GM18873 (cell line): ENCODE data around the gene RCAN1.

Experiments used
- ATAC-seq: cut with Tn5 transposase; IDR thresholded peaks from one replicate; pipeline ENCODE4 v1.9.1; 2021; ENCODE audit warnings: mild to moderate bottlenecking, moderate library complexity, moderate number of reproducible peaks; ENCODE audit not compliant: unreplicated experiment, low FRiP score

RCAN1 gene

GRCh38 chr21:34602061-34602460, 12.9 kb downstream of the RCAN1 start:
- ATAC-seq = no peak

DNA sequence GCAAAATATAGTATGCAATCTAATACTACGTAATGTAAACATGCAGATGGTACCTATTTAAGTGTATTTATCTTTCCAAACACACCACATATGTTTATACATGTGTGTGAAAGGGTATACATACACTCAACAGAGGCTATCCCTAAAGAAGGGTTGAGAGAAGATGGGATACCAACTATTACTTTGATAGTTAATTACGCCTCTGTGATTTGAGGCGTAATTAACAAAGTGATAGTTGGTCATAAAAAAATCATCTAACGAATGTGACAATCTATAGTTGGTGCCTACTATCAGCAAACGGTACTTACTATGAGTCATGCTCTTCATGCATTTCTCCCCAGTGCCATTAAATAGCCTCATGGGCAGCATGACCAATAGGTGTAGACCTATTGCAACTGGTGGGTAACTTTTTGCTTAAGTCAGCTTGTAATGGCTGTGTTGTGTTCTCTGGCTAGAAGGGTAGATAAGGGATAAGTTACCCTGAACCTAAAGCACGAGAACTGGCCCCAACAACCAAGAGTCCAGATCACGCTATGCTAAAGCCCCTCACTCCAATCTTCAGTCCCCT, 15.3 kb downstream of the RCAN1 start:
- no peak for ATAC-seq

DNA sequence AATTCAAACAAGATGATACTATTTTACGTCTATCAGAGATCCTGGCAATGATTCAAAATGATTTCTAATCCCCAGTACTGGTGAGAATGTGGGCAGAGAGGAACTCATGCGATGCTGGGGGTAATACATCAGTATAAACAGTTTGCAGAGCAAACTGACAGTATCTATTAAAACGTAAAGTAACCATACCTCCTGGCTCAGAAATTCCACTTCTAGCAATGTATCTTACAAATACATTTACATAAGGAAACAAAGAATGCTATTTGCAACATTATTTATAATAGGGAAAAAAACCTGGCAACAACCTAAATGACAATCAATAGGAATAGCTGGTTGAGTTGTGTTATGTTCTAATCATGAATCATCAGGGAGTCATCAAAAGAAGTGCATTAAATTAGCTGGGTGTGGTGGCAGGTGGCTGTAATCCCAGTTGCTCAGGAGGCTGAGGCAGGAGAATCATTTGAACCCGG, 15.9 kb downstream of the RCAN1 start:
- ATAC-seq = no peak

DNA sequence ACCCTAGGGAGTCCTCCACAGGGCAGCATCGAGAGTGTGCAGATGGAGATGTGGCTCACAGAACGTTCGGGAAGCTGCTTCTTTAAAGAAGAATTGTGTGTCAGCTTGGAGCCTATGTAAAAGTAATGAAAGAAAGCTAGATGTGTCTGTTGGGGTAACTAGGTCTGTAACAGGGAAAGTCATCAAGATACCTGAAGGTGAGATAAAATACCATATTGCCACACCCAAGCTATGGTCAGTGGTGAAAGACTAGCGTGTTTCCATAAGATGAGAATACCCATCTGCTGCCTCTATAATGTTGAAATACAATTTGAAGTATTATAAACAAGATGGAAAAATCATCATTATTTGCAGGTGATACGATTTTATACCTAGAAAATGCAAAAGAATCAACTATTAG, 17.5 kb downstream of the RCAN1 start:
- no peak for ATAC-seq

DNA sequence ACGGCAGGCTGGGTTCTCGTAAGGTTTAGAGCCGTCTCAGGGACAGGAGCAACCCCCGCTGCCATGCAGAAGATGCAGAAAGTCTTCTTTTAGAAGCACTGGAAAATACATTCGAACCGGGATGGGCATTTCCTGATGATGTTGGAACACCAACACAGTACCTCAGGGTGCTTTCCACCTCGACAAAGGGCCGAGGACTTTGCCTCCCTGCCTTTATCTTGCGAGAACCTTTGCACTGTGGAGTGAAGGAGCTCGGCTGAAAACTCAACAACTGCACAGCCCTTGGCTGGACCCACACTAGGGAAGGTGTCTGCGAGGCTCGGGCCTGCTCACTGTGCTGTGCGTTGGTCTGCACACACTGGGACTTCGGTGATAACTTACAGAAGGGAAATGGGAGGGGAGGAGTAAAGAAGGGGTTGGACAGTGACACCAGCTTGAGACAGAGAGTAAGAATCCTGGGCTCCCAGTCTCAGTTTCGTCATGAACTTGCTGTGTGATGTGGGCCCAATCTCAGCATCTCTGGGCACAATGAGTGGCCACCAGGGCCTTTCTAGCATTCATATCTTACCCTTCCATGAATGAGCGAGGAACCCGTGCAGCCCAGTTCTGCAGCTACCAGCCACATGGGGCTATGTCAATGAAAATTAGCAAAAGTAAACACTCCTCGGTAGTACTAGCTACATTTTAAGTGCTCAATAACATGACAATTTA, 18.2 kb downstream of the RCAN1 start:
- no peak for ATAC-seq

DNA sequence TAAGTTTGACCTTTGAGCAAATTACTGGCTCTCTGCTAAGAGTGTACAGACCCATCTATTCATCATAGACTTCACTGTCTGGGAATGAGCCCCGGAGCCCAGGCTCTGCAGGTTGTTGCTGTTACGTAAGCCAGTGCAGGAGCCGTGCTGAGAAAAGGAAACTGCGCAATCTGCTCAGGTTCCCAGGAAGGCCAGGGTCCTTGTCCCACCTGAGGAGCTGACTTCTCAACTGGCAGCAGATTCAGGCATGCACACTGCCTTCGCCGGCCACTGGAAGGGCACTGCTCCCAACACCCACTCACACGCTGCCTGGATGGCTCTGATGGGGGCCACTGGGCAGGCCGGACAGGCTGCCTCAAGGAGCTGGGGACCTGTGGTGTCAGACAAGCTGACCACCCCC, 19.5 kb downstream of the RCAN1 start:
- ATAC-seq = no peak

GRCh38 chr21:34594566-34595234, 20.2 kb downstream of the RCAN1 start:
- ATAC-seq = no peak

- ATAC-seq = no peak
Observed at GRCh38 chr21:34593954-34594531, 20.9 kb downstream of the RCAN1 start.

GRCh38 chr21:34593423-34593822, 21.5 kb downstream of the RCAN1 start:
- ATAC-seq = no peak

DNA sequence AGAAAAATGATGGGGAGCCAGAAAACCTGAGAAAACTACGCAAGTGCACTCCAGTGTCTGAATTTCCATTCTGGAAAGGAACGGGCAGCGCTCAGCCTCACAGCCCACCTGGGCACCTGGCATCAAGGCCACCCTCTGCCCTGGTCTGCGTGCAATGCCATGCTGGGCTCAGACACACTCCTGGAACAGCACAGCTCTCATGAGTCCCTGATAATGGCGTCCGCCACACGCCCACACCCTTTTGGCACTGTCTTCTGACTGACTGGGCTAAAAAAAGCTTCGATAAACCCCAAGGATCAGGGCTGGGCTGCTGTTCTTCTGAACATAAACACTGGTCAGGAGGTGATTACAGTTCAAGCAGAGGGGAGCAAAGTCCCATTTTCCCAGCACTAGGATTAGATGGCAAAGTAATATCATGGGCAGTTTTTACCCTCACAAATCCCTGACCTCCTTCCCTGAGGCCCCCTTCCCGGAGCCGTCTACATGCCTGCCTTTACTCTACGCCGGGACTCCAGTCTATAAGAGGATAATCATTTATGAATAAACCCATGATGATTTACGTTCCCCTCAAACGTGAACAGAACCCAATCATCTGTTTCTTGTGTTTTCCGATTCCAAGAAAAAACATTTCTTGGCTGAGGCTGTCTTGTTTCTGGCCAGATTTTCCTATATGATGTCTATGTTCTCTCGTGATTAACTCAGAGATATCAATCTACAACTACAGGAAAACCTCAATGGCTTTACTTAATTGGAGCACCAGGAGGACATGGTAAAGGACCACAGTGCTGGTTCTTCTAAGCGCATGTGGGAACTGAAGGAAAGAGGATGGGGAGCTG, 22.6 kb downstream of the RCAN1 start:
- ATAC-seq = no peak

DNA sequence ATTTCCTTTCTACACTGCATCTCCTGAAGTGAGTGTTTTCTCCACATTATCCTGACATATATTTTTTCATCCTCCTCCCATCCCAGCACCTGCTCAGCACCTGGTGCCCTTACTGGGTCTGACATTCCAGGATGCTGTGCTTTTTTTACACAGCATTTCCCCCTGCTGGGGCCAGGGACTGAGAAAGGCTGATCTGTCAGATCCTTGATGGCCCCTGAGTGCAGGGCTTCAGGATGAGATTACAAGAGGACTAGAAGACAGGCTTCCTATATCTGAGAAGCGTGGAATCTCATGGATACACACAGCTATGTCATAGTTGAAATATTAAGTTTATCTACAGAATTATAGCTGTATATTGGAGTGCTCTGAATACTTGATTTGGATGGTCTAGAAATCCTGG, 24.4 kb downstream of the RCAN1 start:
- ATAC-seq = no peak

DNA sequence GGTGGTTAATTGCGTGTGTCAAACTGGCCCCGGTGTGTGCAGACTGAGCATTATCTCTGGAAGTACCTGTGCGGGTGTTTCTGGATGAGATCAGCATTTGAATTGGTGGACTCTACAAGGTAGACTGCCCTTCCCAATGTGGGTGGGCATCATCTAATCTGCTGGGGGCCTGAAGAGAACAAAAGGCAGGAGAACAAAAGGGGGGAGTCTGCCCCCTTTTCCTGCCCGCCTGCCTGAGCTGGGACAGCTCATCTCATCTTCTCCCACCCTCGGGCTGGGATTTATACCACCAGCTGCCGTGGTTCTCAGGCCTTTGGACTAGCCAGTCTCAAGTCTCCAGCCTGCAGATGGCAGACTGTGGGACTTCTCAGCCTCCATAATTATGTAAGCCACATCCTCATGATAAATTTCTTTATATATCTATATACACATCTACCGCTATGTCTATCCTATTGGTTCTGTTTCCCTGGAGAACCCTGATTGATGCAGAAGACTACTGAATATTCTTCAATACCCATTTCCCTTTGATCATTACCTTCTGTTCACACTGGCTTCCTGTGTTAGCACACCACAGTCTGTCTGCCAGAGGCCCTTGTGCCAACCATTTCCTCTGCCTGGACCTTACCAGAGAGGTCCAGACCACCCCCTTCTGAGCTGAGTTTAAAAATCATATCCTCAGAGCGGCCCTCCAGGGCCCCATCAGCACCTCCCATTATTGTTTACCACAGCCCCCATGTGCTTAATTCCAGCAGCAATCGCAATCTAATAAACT, 25.2 kb downstream of the RCAN1 start:
- no peak for ATAC-seq

DNA sequence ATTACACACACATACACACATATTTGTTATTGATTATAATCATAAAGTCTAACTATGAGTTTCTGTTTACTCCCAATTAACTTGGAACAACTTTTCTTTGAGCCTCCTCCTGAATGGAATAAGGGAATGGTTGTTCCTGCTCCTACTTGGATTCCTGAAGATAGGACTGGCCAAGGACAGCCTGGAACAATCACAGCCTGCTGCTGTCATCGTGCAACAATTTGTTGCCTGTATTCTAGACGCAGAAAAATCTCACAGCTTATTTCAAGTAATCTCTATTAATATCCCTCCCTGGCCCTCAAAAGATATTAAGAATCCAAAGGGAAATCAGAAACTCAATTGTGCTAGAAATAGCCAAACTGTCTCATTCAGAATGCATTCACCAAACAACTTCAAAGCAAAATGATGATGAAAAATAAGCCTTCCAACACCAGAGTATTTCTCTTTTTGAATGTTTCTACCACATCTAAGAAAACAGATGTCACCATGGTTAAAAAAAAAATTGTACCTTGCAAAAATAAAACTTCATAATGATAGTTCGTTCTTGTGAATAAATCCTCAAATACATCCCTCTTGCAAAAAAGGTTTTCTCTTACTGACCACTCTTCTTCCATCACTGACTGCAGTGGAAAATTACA, 30.9 kb downstream of the RCAN1 start:
- ATAC-seq = no peak

GRCh38 chr21:34582506-34583150, 32.3 kb downstream of the RCAN1 start:
- ATAC-seq = no peak

DNA sequence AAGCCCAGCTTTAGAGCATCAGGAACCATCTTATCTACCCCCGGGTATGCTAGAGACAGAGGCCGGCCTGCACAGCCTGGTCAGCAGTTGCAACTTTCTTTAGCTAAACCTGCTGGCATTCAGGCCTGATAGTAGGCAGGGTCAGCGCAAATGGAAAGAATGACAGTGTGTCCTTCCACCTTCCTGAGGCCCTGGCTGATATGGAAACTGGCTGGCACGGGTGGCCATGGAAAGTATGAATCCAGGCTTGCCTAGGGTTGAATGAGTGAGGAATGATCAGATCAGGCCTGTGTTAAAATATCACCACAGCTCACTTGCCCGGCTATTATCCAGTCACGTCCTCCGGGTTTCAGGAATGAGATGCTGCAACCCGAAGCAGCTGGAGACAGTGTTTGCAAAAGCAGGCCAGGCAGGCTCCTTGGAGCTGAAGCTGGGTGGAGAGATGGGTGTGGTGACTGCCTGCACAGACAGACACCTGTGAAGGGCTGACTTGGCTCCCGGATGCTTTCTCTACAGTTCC, 34.7 kb downstream of the RCAN1 start:
- no peak for ATAC-seq

GRCh38 chr21:34579411-34579810, 35.5 kb downstream of the RCAN1 start:
- no peak for ATAC-seq

DNA sequence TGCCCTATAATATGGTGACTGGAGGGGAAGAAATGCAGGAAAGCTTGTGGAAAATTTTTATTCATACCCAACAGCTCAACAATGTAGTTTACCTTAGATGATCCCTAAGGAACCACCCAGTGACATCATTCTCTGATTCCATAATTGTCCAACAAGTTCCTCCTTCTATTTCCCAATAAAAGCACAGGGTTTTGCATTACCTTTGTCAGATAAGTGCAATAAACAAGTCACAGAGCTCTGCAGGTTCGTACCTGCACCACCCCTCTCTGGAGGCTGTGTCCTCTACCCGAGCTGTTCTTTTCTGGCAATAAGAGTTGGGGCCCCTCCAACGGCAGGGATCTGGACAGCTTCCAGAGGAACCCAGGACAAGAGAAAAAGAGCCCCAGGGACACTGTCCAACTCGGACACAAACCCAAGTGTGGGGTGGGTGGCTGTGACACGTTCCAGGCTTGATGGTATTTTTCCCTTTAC, 38.8 kb downstream of the RCAN1 start:
- ATAC-seq = no peak
